CD4-positive, CD25-positive, alpha-beta regulatory T cell (primary cell): ENCODE measurements around the gene KCNK10. TPM values are rescaled to one million over a fixed set of nuclear protein-coding genes. Genes with fewer than 3 reads are reported as not detected.

ENCODE experiments used
- ATAC-seq, 2 donors: fragments of 150-1000 bp; cut with Tn5 transposase; one replicate each; pipeline ENCODE4 v1.10.0; 2021; ENCODE audit warnings: low read depth in 2 of 2, moderate number of reproducible peaks in 2 of 2, moderate library complexity in 1 of 2
- DNase-seq, 3 donors: peaks; one replicate each; pipeline versions ENCODE4 v3.0.0 to v3.0.0-alpha.2; 2012 to 2022; ENCODE audit warnings: mixed read lengths in 1 of 3
- H3K27ac ChIP-seq: one replicate; pipeline ENCODE4 v1.7.0; 2013; ENCODE audit warnings: mild to moderate bottlenecking, low read length; ENCODE audit not compliant: insufficient read depth, poor library complexity, severe bottlenecking
- H3K27me3 ChIP-seq: one replicate; pipeline ENCODE4 v1.7.0; 2013; ENCODE audit warnings: low read length; ENCODE audit not compliant: control insufficient read depth, insufficient read depth
- H3K36me3 ChIP-seq: one replicate; pipeline ENCODE4 v1.7.0; 2013; ENCODE audit warnings: mild to moderate bottlenecking, low read length, moderate library complexity; ENCODE audit not compliant: control insufficient read depth, insufficient read depth
- H3K4me1 ChIP-seq: 2 replicates; pipeline ENCODE4 v1.7.0; 2013; ENCODE audit warnings: mild to moderate bottlenecking, low read length; ENCODE audit not compliant: insufficient read depth, control insufficient read depth, poor library complexity, severe bottlenecking
- H3K4me3 ChIP-seq: one replicate; pipeline ENCODE4 v1.7.0; 2013; ENCODE audit warnings: low read depth, mild to moderate bottlenecking, low read length, moderate library complexity
- H3K9me3 ChIP-seq, 2 experiments: 1 replicate in 1 of 2; 2 replicates in 1 of 2; pipeline ENCODE4 v1.7.0; 2013; ENCODE audit warnings: low read length in 2 of 2, mild to moderate bottlenecking in 1 of 2, moderate library complexity in 1 of 2; ENCODE audit not compliant: control insufficient read depth in 2 of 2
- H3K27ac Mint-ChIP-seq, 3 donors: one replicate each; pipeline ENCODE4 v1.8.0; 2020 to 2022; ENCODE audit warnings: mild to moderate bottlenecking in 3 of 3, mixed read lengths in 3 of 3, moderate library complexity in 2 of 3
- H3K27me3 Mint-ChIP-seq: one replicate; pipeline ENCODE4 v1.8.0; 2022; ENCODE audit warnings: mild to moderate bottlenecking, mixed read lengths
- H3K36me3 Mint-ChIP-seq: one replicate; pipeline ENCODE4 v1.8.0; 2020; ENCODE audit warnings: mixed read lengths
- H3K4me1 Mint-ChIP-seq, 4 donors: one replicate each; pipeline ENCODE4 v1.8.0; 2020 to 2022; ENCODE audit warnings: mixed read lengths in 4 of 4, mild to moderate bottlenecking in 1 of 4
- H3K4me3 Mint-ChIP-seq, 4 donors: one replicate each; pipeline ENCODE4 v1.8.0; 2020 to 2022; ENCODE audit warnings: mild to moderate bottlenecking in 4 of 4, mixed read lengths in 4 of 4, moderate library complexity in 3 of 4
- H3K9me3 Mint-ChIP-seq, 7 donors: one replicate each; pipeline ENCODE4 v1.8.0; 2020 to 2022; ENCODE audit warnings: mixed read lengths in 7 of 7, mild to moderate bottlenecking in 3 of 7, moderate library complexity in 2 of 7
- polyA plus RNA-seq, 4 donors: library from polyadenylated mRNA; unstranded; fragments of 300-500 nt; fragmentation: Illumina TruSeq; gene quantifications; one replicate each; pipeline ENCODE4 v1.2.3, GENCODE V29; 2021
- total RNA-seq: library from RNA; stranded (reverse); gene quantifications from one replicate; pipeline ENCODE4 v1.2.3, GENCODE V29; 2022

The KCNK10 gene, protein sequence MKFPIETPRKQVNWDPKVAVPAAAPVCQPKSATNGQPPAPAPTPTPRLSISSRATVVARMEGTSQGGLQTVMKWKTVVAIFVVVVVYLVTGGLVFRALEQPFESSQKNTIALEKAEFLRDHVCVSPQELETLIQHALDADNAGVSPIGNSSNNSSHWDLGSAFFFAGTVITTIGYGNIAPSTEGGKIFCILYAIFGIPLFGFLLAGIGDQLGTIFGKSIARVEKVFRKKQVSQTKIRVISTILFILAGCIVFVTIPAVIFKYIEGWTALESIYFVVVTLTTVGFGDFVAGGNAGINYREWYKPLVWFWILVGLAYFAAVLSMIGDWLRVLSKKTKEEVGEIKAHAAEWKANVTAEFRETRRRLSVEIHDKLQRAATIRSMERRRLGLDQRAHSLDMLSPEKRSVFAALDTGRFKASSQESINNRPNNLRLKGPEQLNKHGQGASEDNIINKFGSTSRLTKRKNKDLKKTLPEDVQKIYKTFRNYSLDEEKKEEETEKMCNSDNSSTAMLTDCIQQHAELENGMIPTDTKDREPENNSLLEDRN
- total RNA-seq (not detected), polyA plus RNA-seq (not detected)

- Histone ChIP-seq H3K27ac (no peak within 1 kb of the TSS), H3K4me1 (no peaks in the 10 kb centered on the region), H3K4me3 (no peak within 1 kb of the TSS), H3K27me3 (peaks cover 38% of the 10 kb centered on the region), H3K36me3 (no peaks in the 10 kb centered on the region), H3K9me3 (no peaks in the 10 kb centered on the region)
- Mint-ChIP-seq H3K36me3 (no peaks in the 10 kb centered on the region), H3K4me3 (peak within 1 kb of the TSS in 2 of 4 donors; percentile 23 to 34), H3K9me3 (peaks cover 0 to 1% (median 0%) of the 10 kb centered on the region in 7 donors), H3K4me1 (peaks cover 0 to 7% (median 0%) of the 10 kb centered on the region in 4 donors), H3K27ac (no peak within 1 kb of the TSS), H3K27me3 (peaks cover 43% of the 10 kb centered on the region)
- DNase-seq = no peak
- no peak for ATAC-seq
Observed at GRCh38 chr14:88323086-88323522, at the start of gene KCNK10. Gene KCNK10, minus strand, starts transcription at chr14:88323269. Its CDS starts 471 bp downstream, at chr14:88322798.

DNA sequence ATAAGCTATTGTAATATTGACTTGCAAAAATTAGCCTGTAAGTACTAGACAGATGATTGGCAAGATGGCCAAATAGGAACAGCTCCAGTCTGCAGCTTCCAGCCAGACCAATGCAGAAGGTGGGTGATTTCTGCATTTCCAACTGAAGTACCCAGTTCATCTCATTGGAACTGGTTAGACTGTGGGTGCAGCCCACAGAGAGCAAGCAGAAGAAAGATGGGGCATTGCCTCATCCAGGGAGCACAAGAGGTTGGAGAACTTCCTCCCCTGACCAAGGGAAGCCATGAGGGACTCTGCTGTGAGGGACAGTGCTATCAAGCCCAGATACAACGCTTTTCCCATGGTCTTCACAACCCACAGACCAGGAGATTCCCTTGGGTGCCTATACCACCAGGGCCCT lies 46.4 kb upstream of the KCNK10 start:
- Histone ChIP-seq H3K27ac (no peak overlapping the region), H3K36me3 (no peaks in the 10 kb centered on the region), H3K9me3 (no peaks in the 10 kb centered on the region), H3K4me1 (no peaks in the 10 kb centered on the region), H3K4me3 (no peak overlapping the region), H3K27me3 (no peaks in the 10 kb centered on the region)
- DNase-seq = no peak
- H3K27me3 Mint-ChIP-seq = peaks cover 32% of the 10 kb centered on the region
- H3K4me3 Mint-ChIP-seq = no peak overlapping the region
- no peaks in the 10 kb centered on the region for H3K36me3 Mint-ChIP-seq
- no peak overlapping the region for H3K27ac Mint-ChIP-seq
- ATAC-seq = no peak
- H3K9me3 Mint-ChIP-seq = peaks cover 0 to 9% (median 4%) of the 10 kb centered on the region in 7 donors
- H3K4me1 Mint-ChIP-seq = no peaks in the 10 kb centered on the region

DNA sequence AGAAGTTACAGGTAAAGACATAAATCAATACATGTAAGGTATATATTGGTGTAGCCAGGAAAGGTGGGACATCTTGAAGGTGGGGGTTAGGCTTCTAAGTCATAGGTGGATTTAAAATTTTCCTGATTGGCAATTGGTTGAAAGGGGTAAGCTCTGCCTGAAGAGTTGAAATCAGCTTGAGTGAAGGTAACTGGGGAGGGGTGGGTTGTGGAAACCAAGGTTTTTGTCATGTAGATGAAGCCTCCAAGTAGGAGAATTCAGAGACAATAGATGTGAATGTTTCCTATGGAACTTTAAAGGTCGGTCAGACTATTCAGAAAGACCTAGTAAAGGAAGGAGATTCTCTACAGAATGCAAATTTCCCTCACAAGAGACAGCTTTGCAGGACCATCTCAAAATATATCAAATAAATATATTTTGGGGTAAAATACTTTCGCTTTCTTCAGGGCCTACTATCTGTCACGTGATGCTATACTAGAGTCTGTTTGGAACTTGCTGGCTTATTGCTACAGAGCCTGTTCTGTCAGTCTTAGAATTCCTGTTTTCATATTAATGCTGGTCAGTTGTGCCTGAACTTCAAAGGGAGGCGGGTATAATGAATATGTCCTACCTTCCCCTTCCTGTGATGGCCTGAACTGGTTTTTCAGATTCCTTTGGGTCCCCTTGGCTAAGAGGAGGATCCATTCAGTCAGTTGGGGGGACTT lies 41.8 kb upstream of the KCNK10 start:
- H3K27ac ChIP-seq = no peak overlapping the region
- Mint-ChIP-seq H3K36me3 (no peaks in the 10 kb centered on the region), H3K4me1 (no peaks in the 10 kb centered on the region), H3K4me3 (no peak overlapping the region), H3K9me3 (peaks cover 0 to 5% (median 0%) of the 10 kb centered on the region in 7 donors), H3K27ac (no peak overlapping the region), H3K27me3 (peaks cover 25% of the 10 kb centered on the region)
- peaks cover 3% of the 10 kb centered on the region for H3K27me3 ChIP-seq
- ATAC-seq = no peak
- H3K36me3 ChIP-seq = no peaks in the 10 kb centered on the region
- DNase-seq = no peak
- no peaks in the 10 kb centered on the region for H3K9me3 ChIP-seq
- H3K4me1 ChIP-seq = no peaks in the 10 kb centered on the region
- H3K4me3 ChIP-seq = no peak overlapping the region

GRCh38 chr14:88363644-88364043 lies 40.6 kb upstream of the KCNK10 start:
- peaks cover 0 to 5% (median 0%) of the 10 kb centered on the region in 7 donors for H3K9me3 Mint-ChIP-seq
- Histone ChIP-seq H3K4me1 (no peaks in the 10 kb centered on the region), H3K36me3 (no peaks in the 10 kb centered on the region), H3K27me3 (peaks cover 3% of the 10 kb centered on the region), H3K4me3 (no peak overlapping the region), H3K9me3 (no peaks in the 10 kb centered on the region), H3K27ac (no peak overlapping the region)
- peaks cover 31% of the 10 kb centered on the region for H3K27me3 Mint-ChIP-seq
- DNase-seq = no peak
- no peak overlapping the region for H3K4me3 Mint-ChIP-seq
- no peak overlapping the region for H3K27ac Mint-ChIP-seq
- no peaks in the 10 kb centered on the region for H3K4me1 Mint-ChIP-seq
- ATAC-seq = no peak
- no peaks in the 10 kb centered on the region for H3K36me3 Mint-ChIP-seq

GRCh38 chr14:88359500-88359899 lies 36.4 kb upstream of the KCNK10 start:
- Histone ChIP-seq H3K9me3 (no peaks in the 10 kb centered on the region), H3K27ac (no peak overlapping the region), H3K27me3 (peaks cover 3% of the 10 kb centered on the region), H3K36me3 (no peaks in the 10 kb centered on the region), H3K4me1 (no peaks in the 10 kb centered on the region), H3K4me3 (no peak overlapping the region)
- ATAC-seq = no peak
- H3K9me3 Mint-ChIP-seq = peaks cover 0 to 3% (median 0%) of the 10 kb centered on the region in 7 donors
- H3K27me3 Mint-ChIP-seq = peaks cover 22% of the 10 kb centered on the region
- no peak overlapping the region for H3K27ac Mint-ChIP-seq
- DNase-seq = no peak
- no peak overlapping the region for H3K4me3 Mint-ChIP-seq
- no peaks in the 10 kb centered on the region for H3K4me1 Mint-ChIP-seq
- H3K36me3 Mint-ChIP-seq = no peaks in the 10 kb centered on the region

- no peak overlapping the region for H3K4me3 ChIP-seq
- Mint-ChIP-seq H3K4me1 (no peaks in the 10 kb centered on the region), H3K9me3 (peaks cover 0 to 4% (median 0%) of the 10 kb centered on the region in 7 donors), H3K27me3 (peaks cover 12% of the 10 kb centered on the region), H3K4me3 (no peak overlapping the region), H3K27ac (no peak overlapping the region), H3K36me3 (no peaks in the 10 kb centered on the region)
- no peaks in the 10 kb centered on the region for H3K36me3 ChIP-seq
- H3K27me3 ChIP-seq = no peaks in the 10 kb centered on the region
- no peaks in the 10 kb centered on the region for H3K4me1 ChIP-seq
- no peak overlapping the region for H3K27ac ChIP-seq
- DNase-seq = no peak
- ATAC-seq = no peak
- H3K9me3 ChIP-seq = no peaks in the 10 kb centered on the region
Observed at GRCh38 chr14:88354358-88354757, 31.3 kb upstream of the KCNK10 start.

DNA sequence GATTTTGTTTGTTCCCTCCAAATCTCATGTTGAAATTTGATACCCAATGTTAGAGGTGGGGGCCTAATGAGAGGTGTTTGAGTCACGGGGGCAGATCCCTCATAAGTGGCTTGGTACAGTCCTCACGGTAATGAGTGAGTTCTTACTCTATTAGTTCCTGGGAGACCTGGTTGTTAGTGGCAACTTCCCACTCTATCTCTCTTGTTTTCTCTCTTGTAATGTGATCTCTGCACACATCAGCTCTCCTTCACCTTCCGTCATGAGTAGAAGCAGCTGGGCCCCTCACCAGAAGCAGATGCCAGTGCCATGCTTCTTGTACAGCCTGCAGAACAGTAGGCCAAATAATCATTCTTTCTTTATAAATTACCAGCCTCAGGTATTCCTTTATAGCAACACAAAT lies 29.6 kb upstream of the KCNK10 start:
- Histone ChIP-seq H3K27me3 (peaks cover 2% of the 10 kb centered on the region), H3K27ac (no peak overlapping the region), H3K9me3 (no peaks in the 10 kb centered on the region), H3K4me3 (no peak overlapping the region), H3K4me1 (no peaks in the 10 kb centered on the region), H3K36me3 (no peaks in the 10 kb centered on the region)
- Mint-ChIP-seq H3K27me3 (peaks cover 4% of the 10 kb centered on the region), H3K36me3 (no peaks in the 10 kb centered on the region), H3K4me3 (no peak overlapping the region), H3K9me3 (peaks cover 0 to 4% (median 0%) of the 10 kb centered on the region in 7 donors), H3K27ac (no peak overlapping the region), H3K4me1 (no peaks in the 10 kb centered on the region)
- ATAC-seq (no peak), DNase-seq (no peak)
